ENCODE measurements around the gene MGMT. TPM values are rescaled to one million over a fixed set of nuclear protein-coding genes. Genes with fewer than 3 reads are reported as not detected.

The MGMT gene
- total and polyA plus RNA-seq, 2 of the 4 experiments (the other 2 are of a cell fraction) = 11.5 to 17.8 TPM

DNA sequence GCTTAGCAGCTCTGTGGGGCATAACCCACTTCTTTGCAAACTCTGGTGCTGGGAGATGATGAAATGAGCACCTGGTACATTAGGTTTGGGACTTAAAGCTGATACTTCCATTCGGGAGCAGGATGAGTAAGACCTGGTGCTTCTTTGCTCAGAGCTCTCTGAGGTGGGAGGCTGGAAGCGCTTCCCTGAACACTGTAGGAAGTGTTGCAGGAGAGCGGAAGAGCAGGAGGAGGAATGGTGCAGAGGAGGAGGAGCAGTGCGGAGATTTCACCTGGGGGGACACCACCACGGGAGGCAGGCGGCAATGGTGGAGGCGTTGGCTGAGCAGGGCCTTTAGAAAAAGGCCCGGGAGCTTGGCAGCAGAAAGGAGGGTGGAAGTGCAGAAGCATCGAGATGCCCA lies 142.5 kb downstream of the MGMT start:
- H2BK15ac ChIP-seq (ENCODE audit: low read depth, low read length) = no peak overlapping the region
- dilution Hi-C loops (cut with HindIII; ENCODE audit: low sequenced_read_pairs, unreplicated experiment) = no loop called here
- no peaks in the 10 kb centered on the region for H3K79me1 ChIP-seq (ENCODE audit: low read depth in 1 of 2, low read length in 2 of 2)
- ChIA-PET CTCF (no interaction called here), POLR2A (ENCODE audit: unreplicated experiment) (no interaction called here)
- 100% methylated on average over 2 of the region's 9 CpGs; no CpG with 5 or more reads in 1 of the 2 experiments for WGBS, 2 experiments (ENCODE audit: extremely low coverage in 2 of 2, insufficient read length in 1 of 2)
- BruUV-seq (replicated peaks) = no TSS peak
- H3K4me1 ChIP-seq (ENCODE audit: control insufficient read depth, insufficient read depth, low read length) = no peaks in the 10 kb centered on the region
- no peak overlapping the region for H3K56ac ChIP-seq (ENCODE audit: extremely low read depth, insufficient read depth, low read length)
- H3K9me1 ChIP-seq (ENCODE audit: insufficient read depth, low read length) = no peaks in the 10 kb centered on the region
- H4K91ac ChIP-seq (ENCODE audit: insufficient read depth, low read depth, low read length) = no peak overlapping the region
- H4K20me1 ChIP-seq (ENCODE audit: insufficient read depth, low read length) = no peaks in the 10 kb centered on the region
- no peak overlapping the region for H2BK120ac ChIP-seq (ENCODE audit: low read depth, low read length)
- intact Hi-C loops (cut with micrococcal nuclease) = no loop called here
- no peak overlapping the region for H4K8ac ChIP-seq (ENCODE audit: low read depth in 2 of 2, low read length in 2 of 2)
- no peak overlapping the region for H3K9ac ChIP-seq (ENCODE audit: low read depth, low read length)
- H3K23ac ChIP-seq (ENCODE audit: low read depth, low read length) = no peak overlapping the region
- H3K27ac ChIP-seq (ENCODE audit: insufficient read depth, low read length) = no peak overlapping the region
- in situ Hi-C loops (cut with MboI; ENCODE audit: low sequenced_read_pairs) = no loop called here
- no peaks in the 10 kb centered on the region for H3K27me3 ChIP-seq (ENCODE audit: control insufficient read depth, insufficient read depth, low read length)
- H2AFZ ChIP-seq (replicated peaks; ENCODE audit: low read length, poor library complexity) = no peak overlapping the region
- H3K4ac ChIP-seq (ENCODE audit: low read depth, low read length) = no peak overlapping the region
- TF ChIP-seq, protein P1, sequence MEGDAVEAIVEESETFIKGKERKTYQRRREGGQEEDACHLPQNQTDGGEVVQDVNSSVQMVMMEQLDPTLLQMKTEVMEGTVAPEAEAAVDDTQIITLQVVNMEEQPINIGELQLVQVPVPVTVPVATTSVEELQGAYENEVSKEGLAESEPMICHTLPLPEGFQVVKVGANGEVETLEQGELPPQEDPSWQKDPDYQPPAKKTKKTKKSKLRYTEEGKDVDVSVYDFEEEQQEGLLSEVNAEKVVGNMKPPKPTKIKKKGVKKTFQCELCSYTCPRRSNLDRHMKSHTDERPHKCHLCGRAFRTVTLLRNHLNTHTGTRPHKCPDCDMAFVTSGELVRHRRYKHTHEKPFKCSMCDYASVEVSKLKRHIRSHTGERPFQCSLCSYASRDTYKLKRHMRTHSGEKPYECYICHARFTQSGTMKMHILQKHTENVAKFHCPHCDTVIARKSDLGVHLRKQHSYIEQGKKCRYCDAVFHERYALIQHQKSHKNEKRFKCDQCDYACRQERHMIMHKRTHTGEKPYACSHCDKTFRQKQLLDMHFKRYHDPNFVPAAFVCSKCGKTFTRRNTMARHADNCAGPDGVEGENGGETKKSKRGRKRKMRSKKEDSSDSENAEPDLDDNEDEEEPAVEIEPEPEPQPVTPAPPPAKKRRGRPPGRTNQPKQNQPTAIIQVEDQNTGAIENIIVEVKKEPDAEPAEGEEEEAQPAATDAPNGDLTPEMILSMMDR (conservative IDR thresholded peaks at IDR 0.05; ENCODE audit: low read depth, low read length) = no peak
- TF ChIP-seq BHLHE40 (IDR thresholded peaks at IDR 0.05; ENCODE audit: low read depth, low read length) (no peak), NFE2L2 (IDR thresholded peaks at IDR 0.05; ENCODE audit: low read depth, low read length) (no peak), RAD21 (IDR thresholded peaks at IDR 0.05; ENCODE audit: low read length) (no peak)
- no peaks in the 10 kb centered on the region for H3K9me3 ChIP-seq (ENCODE audit: control insufficient read depth, insufficient read depth, low read length)
- no peak overlapping the region for H2AK5ac ChIP-seq (ENCODE audit: low read depth, low read length)
- DNase-seq (no peak), ATAC-seq (ENCODE audit: low read depth) (no peak)
- no peak overlapping the region for H4K5ac ChIP-seq (ENCODE audit: low read depth, low read length)
- H3K4me2 ChIP-seq (ENCODE audit: low read depth, low read length) = no peak overlapping the region
- no peak overlapping the region for H3K4me3 ChIP-seq (ENCODE audit: insufficient read depth, low read depth, low read length)
- H2AK9ac ChIP-seq (replicated peaks; ENCODE audit: low read depth, low read length, poor library complexity) = no peak overlapping the region
- H3K18ac ChIP-seq (ENCODE audit: low read depth, low read length) = no peak overlapping the region
- H2BK5ac ChIP-seq (ENCODE audit: low read depth, low read length, poor library complexity, severe bottlenecking) = no peak overlapping the region
- H3K14ac ChIP-seq (replicated peaks; ENCODE audit: low read depth, low read length) = no peak overlapping the region
- H3K36me3 ChIP-seq (ENCODE audit: control insufficient read depth, insufficient read depth, low read length) = no peaks in the 10 kb centered on the region
- H2BK20ac ChIP-seq (ENCODE audit: low read depth, low read length) = no peak overlapping the region

Data from IMR-90 (cell line).